SK-N-SH treated with all-trans-retinoic acid at 6 μM for 48 hours (cell line): ENCODE results near the gene CYP19A1.
"Not testable (repeated sequence)": the region's sequence is repeated elsewhere in the genome, so short reads cannot be mapped to it uniquely, and the experiment has no call there.

Experiments used
- ATAC-seq: fragments of 200-7000 bp; cut with Tn5 transposase; 3 replicates; pipeline ENCODE4 v1.9.1; 2020; ENCODE audit warnings: mild to moderate bottlenecking, moderate library complexity
- ARNTL ChIP-seq: fragments of 450-650 bp; formaldehyde crosslinking; IDR thresholded peaks from 2 replicates; pipeline ENCODE4 v1.5.0; 2020; ENCODE audit warnings: low read depth, mild to moderate bottlenecking, moderate library complexity, borderline replicate concordance
- BACH2 ChIP-seq: fragments of 250-450 bp; sonication (Bioruptor Pico); IDR thresholded peaks from 2 replicates; pipeline ENCODE4 v1.9.0; 2021; ENCODE audit warnings: mild to moderate bottlenecking, borderline replicate concordance
- ISL1 ChIP-seq: fragments of 250-450 bp; sonication (Bioruptor Pico); IDR thresholded peaks from 2 replicates; pipeline ENCODE4 v2.1.2; 2022; ENCODE audit warnings: mild to moderate bottlenecking, moderate library complexity
- PPARA ChIP-seq: fragments of 250-450 bp; sonication (Bioruptor Pico); IDR thresholded peaks from 2 replicates; pipeline ENCODE4 v1.5.0; 2020; ENCODE audit warnings: mild to moderate bottlenecking, borderline replicate concordance
- RARB ChIP-seq: fragments of 250-450 bp; sonication (Bioruptor Pico); IDR thresholded peaks from 2 replicates; pipeline ENCODE4 v1.8.0; 2021; ENCODE audit warnings: mild to moderate bottlenecking, moderate library complexity
- SNAI2 ChIP-seq: fragments of 250-450 bp; sonication (Bioruptor Pico); IDR thresholded peaks from 2 replicates; pipeline ENCODE4 v1.5.0; 2020; ENCODE audit warnings: mild to moderate bottlenecking, moderate library complexity
- TCF4 ChIP-seq: fragments of 250-450 bp; sonication (Bioruptor Pico); IDR thresholded peaks from 2 replicates; pipeline ENCODE4 v1.8.0; 2021; ENCODE audit warnings: mild to moderate bottlenecking, moderate library complexity, borderline replicate concordance
- TOX ChIP-seq: fragments of 250-450 bp; sonication (Bioruptor Pico); IDR thresholded peaks from 2 replicates; pipeline ENCODE4 v1.8.0; 2021; ENCODE audit warnings: mild to moderate bottlenecking, moderate library complexity, borderline replicate concordance
- ZC3H10 ChIP-seq: fragments of 250-450 bp; sonication (Bioruptor Pico); IDR thresholded peaks from 2 replicates; pipeline ENCODE4 v1.5.1; 2021; ENCODE audit warnings: mild to moderate bottlenecking, moderate library complexity
- ZFP3 ChIP-seq: fragments of 250-450 bp; sonication (Bioruptor Pico); IDR thresholded peaks from 2 replicates; pipeline ENCODE4 v1.5.0; 2020; ENCODE audit warnings: mild to moderate bottlenecking, moderate library complexity
- ZFP30 ChIP-seq: fragments of 450-650 bp; formaldehyde crosslinking; IDR thresholded peaks from 2 replicates; pipeline ENCODE4 v1.5.0; 2022; ENCODE audit warnings: mild to moderate bottlenecking, moderate library complexity
- ZNF565 ChIP-seq: fragments of 450-650 bp; formaldehyde crosslinking; conservative IDR thresholded peaks from 2 replicates; pipeline ENCODE4 v1.5.0; 2020; ENCODE audit warnings: low read depth, mild to moderate bottlenecking, moderate library complexity
- ZNF70 ChIP-seq: fragments of 450-650 bp; formaldehyde crosslinking; IDR thresholded peaks from 2 replicates; pipeline ENCODE4 v1.5.0; 2020; ENCODE audit warnings: mild to moderate bottlenecking, moderate library complexity
- ZNF8 ChIP-seq: fragments of 450-650 bp; formaldehyde crosslinking; IDR thresholded peaks from 2 replicates; pipeline ENCODE4 v1.5.0; 2020; ENCODE audit warnings: mild to moderate bottlenecking, moderate library complexity
- TF ChIP-seq, protein P1 (sequence below): fragments of 250-450 bp; sonication (Bioruptor Pico); IDR thresholded peaks from 2 replicates; pipeline ENCODE4 v1.5.0; 2020; ENCODE audit warnings: mild to moderate bottlenecking, moderate library complexity
- TF ChIP-seq, protein P2 (sequence below): fragments of 250-450 bp; sonication (Bioruptor Pico); IDR thresholded peaks from 2 replicates; pipeline ENCODE4 v1.8.0; 2021; ENCODE audit warnings: low read depth, mild to moderate bottlenecking, moderate library complexity, borderline replicate concordance
- TF ChIP-seq, protein P3 (sequence below): fragments of 250-450 bp; sonication (Bioruptor Pico); IDR thresholded peaks from 2 replicates; pipeline ENCODE4 v1.5.1; 2020; ENCODE audit warnings: low read depth, mild to moderate bottlenecking, moderate library complexity
- TF ChIP-seq, protein P4 (sequence below): fragments of 250-450 bp; sonication (Bioruptor Pico); IDR thresholded peaks from 2 replicates; pipeline ENCODE4 v1.8.0; 2020; ENCODE audit warnings: mild to moderate bottlenecking, moderate library complexity, borderline replicate concordance
- TF ChIP-seq, protein P5 (sequence below): fragments of 250-450 bp; sonication (Bioruptor Pico); IDR thresholded peaks from 2 replicates; pipeline ENCODE4 v1.5.1; 2021; ENCODE audit warnings: mild to moderate bottlenecking, moderate library complexity

The CYP19A1 gene

DNA sequence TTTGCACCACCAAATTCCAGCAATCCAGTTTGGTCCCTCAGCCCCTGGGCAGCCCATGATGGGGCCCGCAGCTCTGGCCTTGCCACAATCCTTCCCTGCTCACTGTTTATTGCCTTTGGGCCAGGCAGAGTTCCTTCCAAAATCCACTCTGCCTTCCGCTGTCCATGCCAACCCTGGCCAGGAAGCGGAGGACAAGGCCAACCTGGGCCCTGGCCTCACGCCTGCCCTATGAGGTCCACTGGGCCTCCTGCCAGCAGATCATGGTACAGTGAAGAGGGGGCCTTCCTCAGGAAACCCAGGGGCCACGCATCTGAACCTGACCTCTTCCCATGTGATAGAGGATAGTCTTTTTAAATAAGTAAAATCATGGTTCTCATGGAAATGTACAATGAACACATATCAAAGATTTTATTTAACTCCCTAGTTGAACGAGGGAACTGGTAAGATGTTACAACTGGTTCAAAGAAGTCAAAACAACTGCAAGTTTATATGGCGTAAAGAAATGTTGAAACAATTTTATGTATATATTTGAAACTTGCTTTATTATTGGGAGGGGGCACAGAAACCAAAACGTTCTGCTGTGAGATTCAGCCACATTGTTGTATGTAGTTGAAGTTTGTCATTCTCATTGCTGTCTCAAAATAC is 147.8 kb downstream of the CYP19A1 start (continued):
- TF ChIP-seq, protein P1, sequence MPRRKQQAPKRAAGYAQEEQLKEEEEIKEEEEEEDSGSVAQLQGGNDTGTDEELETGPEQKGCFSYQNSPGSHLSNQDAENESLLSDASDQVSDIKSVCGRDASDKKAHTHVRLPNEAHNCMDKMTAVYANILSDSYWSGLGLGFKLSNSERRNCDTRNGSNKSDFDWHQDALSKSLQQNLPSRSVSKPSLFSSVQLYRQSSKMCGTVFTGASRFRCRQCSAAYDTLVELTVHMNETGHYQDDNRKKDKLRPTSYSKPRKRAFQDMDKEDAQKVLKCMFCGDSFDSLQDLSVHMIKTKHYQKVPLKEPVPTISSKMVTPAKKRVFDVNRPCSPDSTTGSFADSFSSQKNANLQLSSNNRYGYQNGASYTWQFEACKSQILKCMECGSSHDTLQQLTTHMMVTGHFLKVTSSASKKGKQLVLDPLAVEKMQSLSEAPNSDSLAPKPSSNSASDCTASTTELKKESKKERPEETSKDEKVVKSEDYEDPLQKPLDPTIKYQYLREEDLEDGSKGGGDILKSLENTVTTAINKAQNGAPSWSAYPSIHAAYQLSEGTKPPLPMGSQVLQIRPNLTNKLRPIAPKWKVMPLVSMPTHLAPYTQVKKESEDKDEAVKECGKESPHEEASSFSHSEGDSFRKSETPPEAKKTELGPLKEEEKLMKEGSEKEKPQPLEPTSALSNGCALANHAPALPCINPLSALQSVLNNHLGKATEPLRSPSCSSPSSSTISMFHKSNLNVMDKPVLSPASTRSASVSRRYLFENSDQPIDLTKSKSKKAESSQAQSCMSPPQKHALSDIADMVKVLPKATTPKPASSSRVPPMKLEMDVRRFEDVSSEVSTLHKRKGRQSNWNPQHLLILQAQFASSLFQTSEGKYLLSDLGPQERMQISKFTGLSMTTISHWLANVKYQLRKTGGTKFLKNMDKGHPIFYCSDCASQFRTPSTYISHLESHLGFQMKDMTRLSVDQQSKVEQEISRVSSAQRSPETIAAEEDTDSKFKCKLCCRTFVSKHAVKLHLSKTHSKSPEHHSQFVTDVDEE (CRISPR knock-in tag), result no peak
- TF ChIP-seq ISL1 (CRISPR knock-in tag) (no peak), ZNF70 (CRISPR knock-in tag) (no peak), ZFP3 (CRISPR knock-in tag) (no peak), ARNTL (CRISPR knock-in tag) (no peak)

DNA sequence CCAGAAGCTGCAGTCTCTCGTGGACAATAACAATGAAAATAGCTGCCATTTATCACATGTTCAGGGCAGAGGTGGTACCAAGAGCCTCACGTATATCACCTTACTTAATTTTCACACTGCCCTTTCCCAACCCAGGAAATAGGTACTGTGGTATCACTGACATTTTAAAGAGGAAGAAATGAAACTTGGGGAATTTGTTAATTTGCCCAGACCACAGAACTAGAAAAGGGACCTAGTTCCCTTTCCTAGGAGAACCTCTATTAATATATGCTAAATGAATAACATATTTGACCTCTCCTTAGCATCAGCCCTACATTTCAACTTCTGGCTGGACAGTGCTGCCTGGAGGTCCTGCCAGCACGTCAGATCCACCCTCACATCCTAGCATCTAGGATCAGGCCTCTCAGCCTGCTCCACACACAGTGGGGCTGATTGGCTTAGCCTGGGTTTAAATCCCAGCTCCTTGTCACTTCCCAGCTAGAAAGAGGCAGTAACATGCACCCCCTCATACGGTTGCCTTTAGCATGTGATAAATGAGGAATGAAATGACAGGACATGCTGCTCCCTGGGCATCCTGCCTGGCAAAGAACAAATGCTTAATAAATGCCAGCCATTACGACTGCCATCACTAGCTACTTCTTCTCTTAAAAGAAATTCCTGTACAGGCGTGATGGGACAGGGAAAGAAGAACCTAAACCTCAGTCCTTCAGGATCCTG is 148.6 kb downstream of the CYP19A1 start:
- TF ChIP-seq, protein P2, sequence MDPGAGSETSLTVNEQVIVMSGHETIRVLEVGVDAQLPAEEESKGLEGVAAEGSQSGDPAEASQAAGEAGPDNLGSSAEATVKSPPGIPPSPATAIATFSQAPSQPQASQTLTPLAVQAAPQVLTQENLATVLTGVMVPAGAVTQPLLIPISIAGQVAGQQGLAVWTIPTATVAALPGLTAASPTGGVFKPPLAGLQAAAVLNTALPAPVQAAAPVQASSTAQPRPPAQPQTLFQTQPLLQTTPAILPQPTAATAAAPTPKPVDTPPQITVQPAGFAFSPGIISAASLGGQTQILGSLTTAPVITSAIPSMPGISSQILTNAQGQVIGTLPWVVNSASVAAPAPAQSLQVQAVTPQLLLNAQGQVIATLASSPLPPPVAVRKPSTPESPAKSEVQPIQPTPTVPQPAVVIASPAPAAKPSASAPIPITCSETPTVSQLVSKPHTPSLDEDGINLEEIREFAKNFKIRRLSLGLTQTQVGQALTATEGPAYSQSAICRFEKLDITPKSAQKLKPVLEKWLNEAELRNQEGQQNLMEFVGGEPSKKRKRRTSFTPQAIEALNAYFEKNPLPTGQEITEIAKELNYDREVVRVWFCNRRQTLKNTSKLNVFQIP (CRISPR knock-in tag), result no peak
- no peak for TF ChIP-seq ZFP3 (CRISPR knock-in tag)
- no peak for TF ChIP-seq ZC3H10 (CRISPR knock-in tag)
- TF ChIP-seq ZNF70 (CRISPR knock-in tag), result no peak
- no peak for TF ChIP-seq BACH2 (CRISPR knock-in tag)
- no peak for TF ChIP-seq ZNF565
- no peak for TF ChIP-seq TCF4 (CRISPR knock-in tag)
- no peak for TF ChIP-seq PPARA (CRISPR knock-in tag)
- no peak for ATAC-seq

DNA sequence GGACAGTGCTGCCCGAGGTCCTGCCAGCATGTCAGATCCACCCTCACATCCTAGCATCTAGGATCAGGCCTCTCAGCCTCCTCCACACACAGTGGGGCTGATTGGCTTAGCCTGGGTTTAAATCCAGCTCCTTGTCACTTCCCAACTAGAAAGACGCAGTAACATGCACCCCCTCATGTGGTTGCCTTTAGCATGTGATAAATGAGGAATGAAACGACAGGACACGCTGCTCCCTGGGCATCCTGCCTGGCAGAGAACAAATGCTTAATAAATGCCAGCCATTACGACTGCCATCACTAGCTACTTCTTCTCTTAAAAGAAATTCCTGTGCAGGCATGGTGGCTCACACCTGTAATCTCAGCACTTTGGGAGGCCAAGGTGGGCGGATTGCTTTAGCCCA is 149.6 kb downstream of the CYP19A1 start:
- ATAC-seq, result not testable (repeated sequence)

DNA sequence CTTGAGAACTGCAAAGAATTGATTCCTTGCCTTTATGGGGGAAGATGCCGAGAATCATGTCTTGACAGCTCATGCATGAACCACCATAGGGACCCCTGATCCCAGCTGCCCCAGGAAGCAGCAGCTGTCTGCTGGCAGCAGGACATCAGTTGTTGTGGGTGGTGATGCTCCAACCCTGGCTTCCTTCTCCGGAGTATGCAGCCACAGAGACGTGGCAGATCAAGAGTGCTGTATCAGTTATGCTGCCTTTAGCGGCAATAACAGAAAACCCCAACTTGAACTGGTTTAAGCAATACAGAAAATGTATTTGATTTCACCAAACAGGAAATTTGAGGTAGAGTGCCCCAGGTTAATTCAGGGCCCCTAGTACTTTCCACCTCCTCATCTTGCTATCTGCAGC is 151.5 kb downstream of the CYP19A1 start:
- no peak for ATAC-seq
- TF ChIP-seq, protein P3, sequence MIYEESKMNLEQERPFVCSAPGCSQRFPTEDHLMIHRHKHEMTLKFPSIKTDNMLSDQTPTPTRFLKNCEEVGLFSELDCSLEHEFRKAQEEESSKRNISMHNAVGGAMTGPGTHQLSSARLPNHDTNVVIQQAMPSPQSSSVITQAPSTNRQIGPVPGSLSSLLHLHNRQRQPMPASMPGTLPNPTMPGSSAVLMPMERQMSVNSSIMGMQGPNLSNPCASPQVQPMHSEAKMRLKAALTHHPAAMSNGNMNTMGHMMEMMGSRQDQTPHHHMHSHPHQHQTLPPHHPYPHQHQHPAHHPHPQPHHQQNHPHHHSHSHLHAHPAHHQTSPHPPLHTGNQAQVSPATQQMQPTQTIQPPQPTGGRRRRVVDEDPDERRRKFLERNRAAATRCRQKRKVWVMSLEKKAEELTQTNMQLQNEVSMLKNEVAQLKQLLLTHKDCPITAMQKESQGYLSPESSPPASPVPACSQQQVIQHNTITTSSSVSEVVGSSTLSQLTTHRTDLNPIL (CRISPR knock-in tag), result no peak
- TF ChIP-seq, protein P4, sequence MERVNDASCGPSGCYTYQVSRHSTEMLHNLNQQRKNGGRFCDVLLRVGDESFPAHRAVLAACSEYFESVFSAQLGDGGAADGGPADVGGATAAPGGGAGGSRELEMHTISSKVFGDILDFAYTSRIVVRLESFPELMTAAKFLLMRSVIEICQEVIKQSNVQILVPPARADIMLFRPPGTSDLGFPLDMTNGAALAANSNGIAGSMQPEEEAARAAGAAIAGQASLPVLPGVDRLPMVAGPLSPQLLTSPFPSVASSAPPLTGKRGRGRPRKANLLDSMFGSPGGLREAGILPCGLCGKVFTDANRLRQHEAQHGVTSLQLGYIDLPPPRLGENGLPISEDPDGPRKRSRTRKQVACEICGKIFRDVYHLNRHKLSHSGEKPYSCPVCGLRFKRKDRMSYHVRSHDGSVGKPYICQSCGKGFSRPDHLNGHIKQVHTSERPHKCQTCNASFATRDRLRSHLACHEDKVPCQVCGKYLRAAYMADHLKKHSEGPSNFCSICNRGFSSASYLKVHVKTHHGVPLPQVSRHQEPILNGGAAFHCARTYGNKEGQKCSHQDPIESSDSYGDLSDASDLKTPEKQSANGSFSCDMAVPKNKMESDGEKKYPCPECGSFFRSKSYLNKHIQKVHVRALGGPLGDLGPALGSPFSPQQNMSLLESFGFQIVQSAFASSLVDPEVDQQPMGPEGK (CRISPR knock-in tag), result no peak
- TF ChIP-seq ZC3H10 (CRISPR knock-in tag) (no peak), ZNF8 (CRISPR knock-in tag) (no peak), ISL1 (CRISPR knock-in tag) (no peak), ZNF565 (no peak), ARNTL (CRISPR knock-in tag) (no peak), SNAI2 (no peak), ZNF70 (CRISPR knock-in tag) (no peak), RARB (no peak), PPARA (CRISPR knock-in tag) (no peak), ZFP30 (CRISPR knock-in tag) (no peak), TCF4 (CRISPR knock-in tag) (no peak), TOX (no peak)
- TF ChIP-seq, protein P5, sequence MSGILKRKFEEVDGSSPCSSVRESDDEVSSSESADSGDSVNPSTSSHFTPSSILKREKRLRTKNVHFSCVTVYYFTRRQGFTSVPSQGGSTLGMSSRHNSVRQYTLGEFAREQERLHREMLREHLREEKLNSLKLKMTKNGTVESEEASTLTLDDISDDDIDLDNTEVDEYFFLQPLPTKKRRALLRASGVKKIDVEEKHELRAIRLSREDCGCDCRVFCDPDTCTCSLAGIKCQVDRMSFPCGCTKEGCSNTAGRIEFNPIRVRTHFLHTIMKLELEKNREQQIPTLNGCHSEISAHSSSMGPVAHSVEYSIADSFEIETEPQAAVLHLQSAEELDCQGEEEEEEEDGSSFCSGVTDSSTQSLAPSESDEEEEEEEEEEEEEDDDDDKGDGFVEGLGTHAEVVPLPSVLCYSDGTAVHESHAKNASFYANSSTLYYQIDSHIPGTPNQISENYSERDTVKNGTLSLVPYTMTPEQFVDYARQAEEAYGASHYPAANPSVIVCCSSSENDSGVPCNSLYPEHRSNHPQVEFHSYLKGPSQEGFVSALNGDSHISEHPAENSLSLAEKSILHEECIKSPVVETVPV (CRISPR knock-in tag), result no peak
- TF ChIP-seq, protein P1 (CRISPR knock-in tag), result no peak
- TF ChIP-seq, all 23 proteins: peak for 0
